H9 (cell line): Measurements from ENCODE around the gene ELFN2. TPM values are rescaled to one million over a fixed set of nuclear protein-coding genes. Genes with fewer than 3 reads are reported as not detected.

Source experiments
- DNase-seq: peaks from one replicate; pipeline ENCODE4 v3.0.0-alpha.2; 2017
- H2AFZ ChIP-seq: one replicate; pipeline ENCODE4 v1.6.1; 2013; ENCODE audit warnings: mild to moderate bottlenecking, low read length, control low read depth, moderate library complexity
- H2AK5ac ChIP-seq: 2 replicates; pipeline ENCODE4 v1.6.1; 2013; ENCODE audit warnings: low read length, control low read depth, mixed read lengths; ENCODE audit not compliant: insufficient read length
- H2BK120ac ChIP-seq: one replicate; pipeline ENCODE4 v1.6.1; 2013; ENCODE audit warnings: low read depth, mild to moderate bottlenecking, low read length, control low read depth, inconsistent platforms; ENCODE audit not compliant: poor library complexity, severe bottlenecking
- H2BK12ac ChIP-seq: 2 replicates; pipeline ENCODE4 v1.6.1; 2013; ENCODE audit warnings: low read length, control low read depth, mixed read lengths, low read depth; ENCODE audit not compliant: insufficient read length
- H2BK15ac ChIP-seq: 2 replicates; pipeline ENCODE4 v1.6.1; 2013; ENCODE audit warnings: low read depth, low read length, control low read depth
- H2BK20ac ChIP-seq: one replicate; pipeline ENCODE4 v1.6.1; 2013; ENCODE audit warnings: low read depth, mild to moderate bottlenecking, low read length, control low read depth, inconsistent platforms; ENCODE audit not compliant: poor library complexity, severe bottlenecking
- H2BK5ac ChIP-seq: 2 replicates; pipeline ENCODE4 v1.6.1; 2013; ENCODE audit warnings: low read length, control low read depth, mixed read lengths; ENCODE audit not compliant: insufficient read length
- H3K14ac ChIP-seq: 2 replicates; pipeline ENCODE4 v1.6.1; 2013; ENCODE audit warnings: low read length, control low read depth; ENCODE audit not compliant: insufficient read depth
- H3K18ac ChIP-seq: 2 replicates; pipeline ENCODE4 v1.6.1; 2013; ENCODE audit warnings: low read depth, mild to moderate bottlenecking, mixed read lengths, low read length, control low read depth; ENCODE audit not compliant: insufficient read length
- H3K23ac ChIP-seq: 2 replicates; pipeline ENCODE4 v1.6.1; 2013; ENCODE audit warnings: low read length, control low read depth, mixed read lengths, low read depth; ENCODE audit not compliant: insufficient read length
- H3K23me2 ChIP-seq: 2 replicates; pipeline ENCODE4 v1.6.1; 2013; ENCODE audit warnings: low read depth, mild to moderate bottlenecking, mixed read lengths, low read length, control low read depth; ENCODE audit not compliant: insufficient read length, poor library complexity, severe bottlenecking
- H3K27ac ChIP-seq: 2 replicates; pipeline ENCODE4 v1.5.1; 2013; ENCODE audit warnings: low read length, control low read depth, mixed read lengths, low read depth; ENCODE audit not compliant: insufficient read length
- H3K27me3 ChIP-seq: 2 replicates; pipeline ENCODE4 v1.6.1; 2013; ENCODE audit warnings: low read length, control low read depth, inconsistent platforms; ENCODE audit not compliant: insufficient read depth
- H3K4ac ChIP-seq: 2 replicates; pipeline ENCODE4 v1.6.1; 2013; ENCODE audit warnings: low read depth, mild to moderate bottlenecking, control low read depth, inconsistent platforms, low read length, moderate library complexity
- H3K4me1 ChIP-seq: 2 replicates; pipeline ENCODE4 v1.6.1; 2013; ENCODE audit warnings: low read length, control low read depth, inconsistent platforms; ENCODE audit not compliant: insufficient read depth
- H3K4me2 ChIP-seq: 2 replicates; pipeline ENCODE4 v1.6.1; 2013; ENCODE audit warnings: low read length, control low read depth, mixed read lengths; ENCODE audit not compliant: insufficient read length, insufficient read depth
- H3K56ac ChIP-seq: 2 replicates; pipeline ENCODE4 v1.6.1; 2013; ENCODE audit warnings: low read depth, mild to moderate bottlenecking, mixed read lengths, low read length, control low read depth; ENCODE audit not compliant: insufficient read length
- H3K79me1 ChIP-seq: 2 replicates; pipeline ENCODE4 v1.6.1; 2013; ENCODE audit warnings: low read depth, mild to moderate bottlenecking, moderate library complexity, low read length, control low read depth, inconsistent platforms; ENCODE audit not compliant: insufficient read depth, poor library complexity, severe bottlenecking
- H3K79me2 ChIP-seq: 2 replicates; pipeline ENCODE4 v1.6.1; 2013; ENCODE audit warnings: low read length, control low read depth, inconsistent platforms; ENCODE audit not compliant: insufficient read depth
- H3K9ac ChIP-seq: 2 replicates; pipeline ENCODE4 v1.6.1; 2013; ENCODE audit warnings: low read length, control low read depth, mixed read lengths; ENCODE audit not compliant: insufficient read length; ENCODE audit errors: extremely low read depth
- H3K9me3 ChIP-seq: one replicate; pipeline ENCODE4 v1.6.1; 2013; ENCODE audit warnings: low read depth, low read length, inconsistent platforms; ENCODE audit not compliant: control insufficient read depth
- H3T11ph ChIP-seq: one replicate; pipeline ENCODE4 v1.6.1; 2013; ENCODE audit warnings: mild to moderate bottlenecking, low read length, control low read depth, inconsistent platforms
- H4K20me1 ChIP-seq: one replicate; pipeline ENCODE4 v1.6.1; 2013; ENCODE audit not compliant: control insufficient read depth, insufficient read length, insufficient read depth
- H4K5ac ChIP-seq: 2 replicates; pipeline ENCODE4 v1.6.1; 2013; ENCODE audit warnings: low read depth, mild to moderate bottlenecking, mixed read lengths, low read length, control low read depth; ENCODE audit not compliant: insufficient read length
- H4K8ac ChIP-seq: replicated peaks from 2 replicates; pipeline ENCODE4 v1.6.1; 2013; ENCODE audit warnings: low read length, control low read depth, mixed read lengths, low read depth; ENCODE audit not compliant: insufficient read length
- H4K91ac ChIP-seq: 2 replicates; pipeline ENCODE4 v1.6.1; 2013; ENCODE audit warnings: low read depth, mild to moderate bottlenecking, moderate library complexity, mixed read lengths, low read length, control low read depth; ENCODE audit not compliant: insufficient read length
- H3K27ac Mint-ChIP-seq, 3 experiments: 2 replicates in 2 of 3; 3 replicates in 1 of 3; pipeline ENCODE4 v1.8.0; 2020 to 2021; ENCODE audit warnings: mixed read lengths in 3 of 3, mild to moderate bottlenecking in 1 of 3, moderate library complexity in 1 of 3
- H3K27me3 Mint-ChIP-seq: 2 replicates; pipeline ENCODE4 v1.8.0; 2021; ENCODE audit warnings: low read depth, mild to moderate bottlenecking, moderate library complexity, mixed read lengths
- H3K36me3 Mint-ChIP-seq, 3 experiments: 2 replicates in 2 of 3; 3 replicates in 1 of 3; pipeline ENCODE4 v1.8.0; 2020 to 2021; ENCODE audit warnings: low read depth in 3 of 3, mixed read lengths in 3 of 3; ENCODE audit not compliant: insufficient read depth in 1 of 3
- H3K4me1 Mint-ChIP-seq, 2 experiments: 2 replicates each; pipeline ENCODE4 v1.8.0; 2020; ENCODE audit warnings: mixed read lengths in 2 of 2
- H3K4me3 Mint-ChIP-seq, 2 experiments: 2 replicates in 1 of 2; 3 replicates in 1 of 2; pipeline ENCODE4 v1.8.0; 2020 to 2021; ENCODE audit warnings: mild to moderate bottlenecking in 2 of 2, mixed read lengths in 2 of 2, moderate library complexity in 1 of 2
- H3K9me3 Mint-ChIP-seq, 2 experiments: 2 replicates in 1 of 2; 3 replicates in 1 of 2; pipeline ENCODE4 v1.8.0; 2020; ENCODE audit warnings: mild to moderate bottlenecking in 2 of 2, mixed read lengths in 2 of 2, moderate library complexity in 1 of 2
- WGBS: extraction: QIAGEN DNeasy Blood & Tissue Kit; methylation state at CpG from one replicate; pipeline ENCODE4 v1.1.7; 2013; ENCODE audit warnings: missing lambda C conversion rate, low lambda C conversion rate, mixed read lengths; ENCODE audit not compliant: insufficient read length; ENCODE audit errors: extremely low coverage; 5-methylcytosine and 5-hydroxymethylcytosine counted together
- total RNA-seq: library from RNA; stranded (reverse); gene quantifications from 2 replicates; pipeline ENCODE4 v1.2.1, GENCODE V29; 2021
- TF ChIP-seq, protein P1 (sequence below): fragments of 200-600 bp; sonication (generic); conservative IDR thresholded peaks from 3 replicates; pipeline ENCODE4 v1.8.0; 2021; ENCODE audit warnings: antibody characterized with exemption, mild to moderate bottlenecking

ELFN2 gene
- total RNA-seq, 1 experiment from 2014 or later, result 0.70 TPM

- no peak overlapping the region for H3K9ac ChIP-seq
- no peak overlapping the region for H2BK12ac ChIP-seq
- no peaks in the 10 kb centered on the region for H3K79me2 ChIP-seq
- H3K79me1 ChIP-seq, result no peaks in the 10 kb centered on the region
- H4K8ac ChIP-seq, result no peak overlapping the region
- H3K27ac ChIP-seq, result no peak overlapping the region
- H3K4me1 ChIP-seq, result peaks cover 3% of the 10 kb centered on the region; the same call in 1 of the 2 replicates
- H4K20me1 ChIP-seq, result no peaks in the 10 kb centered on the region
- H3K4ac ChIP-seq, result no peak overlapping the region
- no peaks in the 10 kb centered on the region for H3K27me3 ChIP-seq
- no peak overlapping the region for H2AK5ac ChIP-seq
- Mint-ChIP-seq H3K36me3 (no peaks in the 10 kb centered on the region), H3K27me3 (peaks cover 5% of the 10 kb centered on the region), H3K9me3 (no peaks in the 10 kb centered on the region), H3K4me3 (no peak overlapping the region), H3K27ac (no peak overlapping the region), H3K4me1 (peaks cover 14 to 34% of the 10 kb centered on the region in 2 experiments)
- H2BK15ac ChIP-seq, result no peak overlapping the region
- H3K23me2 ChIP-seq, result no peaks in the 10 kb centered on the region
- no CpG with 5 or more reads among the region's 10 CpGs for WGBS
- H3T11ph ChIP-seq, result no peak overlapping the region
- H4K91ac ChIP-seq, result no peak overlapping the region
- no peak overlapping the region for H4K5ac ChIP-seq
- DNase-seq, result no peak
- H3K56ac ChIP-seq, result no peak overlapping the region
- H3K4me2 ChIP-seq, result no peak overlapping the region
- H2AFZ ChIP-seq, result no peak overlapping the region
- no peak overlapping the region for H3K18ac ChIP-seq
- H3K23ac ChIP-seq, result no peak overlapping the region
- H2BK5ac ChIP-seq, result no peak overlapping the region
- TF ChIP-seq, protein P1, sequence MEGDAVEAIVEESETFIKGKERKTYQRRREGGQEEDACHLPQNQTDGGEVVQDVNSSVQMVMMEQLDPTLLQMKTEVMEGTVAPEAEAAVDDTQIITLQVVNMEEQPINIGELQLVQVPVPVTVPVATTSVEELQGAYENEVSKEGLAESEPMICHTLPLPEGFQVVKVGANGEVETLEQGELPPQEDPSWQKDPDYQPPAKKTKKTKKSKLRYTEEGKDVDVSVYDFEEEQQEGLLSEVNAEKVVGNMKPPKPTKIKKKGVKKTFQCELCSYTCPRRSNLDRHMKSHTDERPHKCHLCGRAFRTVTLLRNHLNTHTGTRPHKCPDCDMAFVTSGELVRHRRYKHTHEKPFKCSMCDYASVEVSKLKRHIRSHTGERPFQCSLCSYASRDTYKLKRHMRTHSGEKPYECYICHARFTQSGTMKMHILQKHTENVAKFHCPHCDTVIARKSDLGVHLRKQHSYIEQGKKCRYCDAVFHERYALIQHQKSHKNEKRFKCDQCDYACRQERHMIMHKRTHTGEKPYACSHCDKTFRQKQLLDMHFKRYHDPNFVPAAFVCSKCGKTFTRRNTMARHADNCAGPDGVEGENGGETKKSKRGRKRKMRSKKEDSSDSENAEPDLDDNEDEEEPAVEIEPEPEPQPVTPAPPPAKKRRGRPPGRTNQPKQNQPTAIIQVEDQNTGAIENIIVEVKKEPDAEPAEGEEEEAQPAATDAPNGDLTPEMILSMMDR, result no peak
- no peak overlapping the region for H2BK20ac ChIP-seq
- no peak overlapping the region; the same call in 1 of the 2 replicates for H3K14ac ChIP-seq
- H2BK120ac ChIP-seq, result no peak overlapping the region
- no peaks in the 10 kb centered on the region for H3K9me3 ChIP-seq
Observed at GRCh38 chr22:37369483-37369882, 57.8 kb downstream of the ELFN2 start.
